HTERT RPE-1 (cell line): ENCODE results near the gene AHRR.
"Not testable (repeated sequence)": the region's sequence is repeated elsewhere in the genome, so short reads cannot be mapped to it uniquely, and the experiment has no call there.

Source experiments
- in situ Hi-C: fragments of 300-500 bp; cut with MboI; formaldehyde crosslinking; loops from 4 replicates; pipeline ENCODE4 v1.14.3; 2020; ENCODE audit warnings: low sequenced_read_pairs

Gene AHRR

GRCh38 chr5:392431-392988, 71.0 kb downstream of the AHRR start:
- in situ Hi-C loops = no loop called here

- in situ Hi-C loops = no loop called here
Observed at GRCh38 chr5:393846-394275, 72.3 kb downstream of the AHRR start.

GRCh38 chr5:394671-395155, 73.2 kb downstream of the AHRR start:
- in situ Hi-C loops = no loop called here

GRCh38 chr5:395156-395920, 73.8 kb downstream of the AHRR start:
- in situ Hi-C loops = no loop called here

- in situ Hi-C loops = no loop called here
Observed at GRCh38 chr5:395921-396530, 74.5 kb downstream of the AHRR start.

GRCh38 chr5:396531-396961, 75.0 kb downstream of the AHRR start:
- in situ Hi-C loops = no loop called here

- in situ Hi-C loops = not testable (repeated sequence)
Observed at GRCh38 chr5:398141-398474, 76.6 kb downstream of the AHRR start.

- in situ Hi-C loops = no loop called here
Observed at GRCh38 chr5:398475-399295, 77.2 kb downstream of the AHRR start.

GRCh38 chr5:399296-400281, 78.1 kb downstream of the AHRR start:
- in situ Hi-C loops = no loop called here

GRCh38 chr5:400282-401145, 79.0 kb downstream of the AHRR start:
- in situ Hi-C loops = no loop called here

GRCh38 chr5:401146-402034, 79.9 kb downstream of the AHRR start:
- in situ Hi-C loops = no loop called here

GRCh38 chr5:402219-402614, 80.7 kb downstream of the AHRR start:
- in situ Hi-C loops = not testable (repeated sequence)

- in situ Hi-C loops = no loop called here
Observed at GRCh38 chr5:402615-403359, 81.3 kb downstream of the AHRR start.

- in situ Hi-C loops = no loop called here
Observed at GRCh38 chr5:403995-404394, 82.5 kb downstream of the AHRR start.

GRCh38 chr5:404666-405241, 83.2 kb downstream of the AHRR start:
- in situ Hi-C loops = no loop called here

- in situ Hi-C loops = no loop called here
Observed at GRCh38 chr5:405421-405820, 83.9 kb downstream of the AHRR start.

- in situ Hi-C loops = no loop called here
Observed at GRCh38 chr5:406041-406440, 84.5 kb downstream of the AHRR start.
